DMS153 treated with DMSO at 0.1 percent for 48 hours (cell line): Measurements from ENCODE around the gene KDM4B.
"Not testable (repeated sequence)": the region's sequence is repeated elsewhere in the genome, so short reads cannot be mapped to it uniquely, and the experiment has no call there.

Source experiments
- DNase-seq: peaks from one replicate; lab custom pipeline; 2025; ENCODE audit not compliant: unreplicated experiment; lab: John Stamatoyannopoulos, UW

KDM4B gene

DNA sequence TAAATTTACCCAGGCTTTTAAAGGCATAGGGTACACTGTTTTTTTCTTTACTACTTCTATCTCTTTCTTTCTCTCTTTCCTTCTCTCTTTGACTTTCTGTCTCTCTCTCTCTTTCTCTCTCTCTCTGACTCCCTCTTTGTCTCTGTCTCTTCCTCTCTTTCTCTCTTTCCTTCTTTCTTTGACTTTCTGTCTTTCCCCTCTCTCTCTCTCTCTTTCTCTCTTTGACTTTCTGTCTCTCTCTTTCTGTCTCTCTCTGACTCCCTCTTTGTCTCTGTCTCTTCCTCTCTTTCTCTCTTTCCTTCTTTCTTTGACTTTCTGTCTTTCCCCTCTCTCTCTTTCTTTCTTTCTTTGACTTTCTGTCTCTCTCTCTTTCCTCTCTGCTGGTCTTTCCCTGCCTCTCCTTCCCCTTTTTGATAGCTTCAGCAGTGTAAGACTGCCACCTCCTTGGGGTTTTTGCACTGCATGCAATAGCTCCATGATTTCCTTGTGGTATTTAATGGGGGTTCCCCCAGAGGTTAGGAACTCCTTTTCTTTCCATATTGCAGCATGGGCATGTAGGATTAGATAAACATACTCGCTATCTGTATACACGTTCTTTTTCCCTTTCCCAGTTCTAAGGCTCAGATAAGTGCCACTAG lies 191.4 kb downstream of the KDM4B start:
- not testable (repeated sequence) for DNase-seq

DNA sequence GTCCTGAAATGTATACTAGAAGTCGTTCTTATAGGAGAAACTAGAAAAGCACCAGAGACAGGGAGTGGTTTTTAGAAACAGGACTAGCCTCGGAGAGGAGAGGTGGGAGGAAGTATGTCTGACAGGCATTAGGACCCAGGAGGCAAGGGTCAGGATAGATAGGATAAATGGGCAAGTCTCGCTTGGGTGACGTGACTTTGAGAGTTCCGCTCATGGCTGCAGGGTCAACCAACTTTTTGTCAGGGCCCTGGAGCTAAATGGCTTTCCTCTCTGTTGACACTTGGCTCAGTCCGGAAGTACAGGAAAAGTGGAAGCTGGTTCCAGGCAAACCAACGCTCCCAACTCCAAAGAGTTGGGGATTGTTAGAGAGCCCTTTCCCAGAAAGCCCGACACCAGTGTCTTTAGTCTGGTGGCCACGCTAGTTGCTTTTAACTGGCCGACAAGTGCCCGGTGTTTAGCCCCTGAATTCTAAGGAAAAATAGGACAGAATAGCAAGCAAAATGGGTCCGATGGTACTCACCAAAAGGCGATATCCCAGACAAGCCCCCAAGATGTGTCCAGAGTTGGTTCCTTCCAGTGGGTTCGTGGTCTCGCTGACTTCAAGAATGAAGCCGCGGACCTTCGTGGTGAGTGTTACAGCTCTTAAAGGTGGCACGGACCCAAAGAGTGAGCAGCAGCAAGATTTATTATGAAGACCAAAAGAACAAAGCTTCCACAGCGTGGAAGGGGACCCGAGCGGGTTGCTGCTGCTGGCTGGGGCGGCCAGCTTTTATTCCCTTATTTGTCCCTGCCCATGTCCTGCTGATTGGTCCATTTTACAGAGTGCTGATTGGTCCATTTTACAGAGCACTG lies 196.2 kb downstream of the KDM4B start:
- DNase-seq: not testable (repeated sequence)

DNA sequence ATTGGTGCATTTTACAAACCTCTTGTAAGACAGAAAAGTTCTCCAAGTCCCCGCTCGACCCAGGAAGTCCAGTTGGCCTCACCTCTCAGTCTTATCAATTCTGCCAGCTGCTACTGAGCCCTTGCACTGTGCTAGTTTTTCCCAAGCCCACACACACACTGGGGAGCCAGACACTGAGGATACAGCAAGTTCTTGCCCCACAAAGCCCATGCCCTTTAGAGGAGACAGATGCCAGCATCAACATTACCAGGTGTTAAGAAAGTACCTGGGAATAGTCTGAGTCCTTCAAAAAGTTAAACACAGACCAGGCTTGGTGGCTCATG lies 196.7 kb downstream of the KDM4B start:
- DNase-seq: no peak

DNA sequence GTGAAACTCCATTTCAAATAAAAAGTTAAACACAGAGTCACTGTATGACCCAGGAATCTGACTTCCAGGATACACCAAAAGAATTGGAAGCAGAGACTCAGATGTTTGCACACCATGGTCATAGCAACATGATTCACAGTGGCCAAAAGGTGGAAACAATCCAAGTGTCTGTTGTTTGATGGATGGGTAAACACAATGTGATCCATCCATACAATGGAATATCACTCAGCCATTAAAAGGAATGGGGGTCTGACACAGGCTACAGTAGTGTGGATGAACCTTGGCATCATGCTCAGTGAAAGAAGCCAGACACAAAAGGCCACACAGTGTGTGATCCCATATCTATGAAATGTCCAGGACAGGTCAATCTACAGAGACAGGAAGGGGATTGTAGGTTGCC lies 197.3 kb downstream of the KDM4B start:
- DNase-seq: no peak

DNA sequence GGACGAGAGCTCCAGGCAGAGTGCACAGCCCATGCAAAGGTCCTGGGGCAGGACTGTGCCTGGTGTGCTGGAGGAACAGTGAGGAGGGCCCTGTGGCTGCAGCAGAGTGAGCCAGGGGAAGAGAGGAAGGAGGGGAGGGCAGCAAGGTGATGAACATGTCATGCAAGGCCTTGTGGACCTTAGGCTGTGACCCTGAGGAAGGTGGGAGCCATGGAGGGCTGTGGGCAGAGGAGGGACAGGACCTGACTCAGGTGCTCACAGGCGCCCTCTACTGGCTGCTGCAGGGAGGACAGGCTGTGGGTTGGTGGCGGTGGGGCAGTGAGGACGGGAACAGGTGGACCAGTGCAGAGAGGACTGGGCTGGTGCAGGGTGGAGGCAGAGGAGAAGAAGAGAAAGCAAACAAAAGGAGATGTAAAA lies 201.4 kb downstream of the KDM4B start:
- no peak for DNase-seq

DNA sequence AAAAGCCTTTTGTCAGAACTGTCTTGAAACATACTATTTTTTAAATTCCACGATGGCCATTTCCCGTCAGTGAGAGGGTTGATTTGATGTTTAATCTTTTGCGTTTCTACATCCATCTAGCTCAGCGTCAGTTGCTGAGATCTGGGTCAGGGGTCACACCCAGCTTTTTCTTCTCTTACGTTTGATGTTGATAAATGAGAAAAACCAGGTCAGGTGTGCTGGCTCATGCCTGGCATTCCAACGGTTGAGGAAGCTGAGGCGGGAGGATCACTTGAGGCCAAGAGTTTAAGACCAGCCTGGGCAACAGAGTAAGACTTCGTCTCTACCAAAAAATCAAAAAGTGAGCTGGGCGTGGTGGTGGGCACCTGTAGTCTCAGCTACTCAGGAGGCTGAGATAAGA lies 202.8 kb downstream of the KDM4B start:
- no peak for DNase-seq

DNA sequence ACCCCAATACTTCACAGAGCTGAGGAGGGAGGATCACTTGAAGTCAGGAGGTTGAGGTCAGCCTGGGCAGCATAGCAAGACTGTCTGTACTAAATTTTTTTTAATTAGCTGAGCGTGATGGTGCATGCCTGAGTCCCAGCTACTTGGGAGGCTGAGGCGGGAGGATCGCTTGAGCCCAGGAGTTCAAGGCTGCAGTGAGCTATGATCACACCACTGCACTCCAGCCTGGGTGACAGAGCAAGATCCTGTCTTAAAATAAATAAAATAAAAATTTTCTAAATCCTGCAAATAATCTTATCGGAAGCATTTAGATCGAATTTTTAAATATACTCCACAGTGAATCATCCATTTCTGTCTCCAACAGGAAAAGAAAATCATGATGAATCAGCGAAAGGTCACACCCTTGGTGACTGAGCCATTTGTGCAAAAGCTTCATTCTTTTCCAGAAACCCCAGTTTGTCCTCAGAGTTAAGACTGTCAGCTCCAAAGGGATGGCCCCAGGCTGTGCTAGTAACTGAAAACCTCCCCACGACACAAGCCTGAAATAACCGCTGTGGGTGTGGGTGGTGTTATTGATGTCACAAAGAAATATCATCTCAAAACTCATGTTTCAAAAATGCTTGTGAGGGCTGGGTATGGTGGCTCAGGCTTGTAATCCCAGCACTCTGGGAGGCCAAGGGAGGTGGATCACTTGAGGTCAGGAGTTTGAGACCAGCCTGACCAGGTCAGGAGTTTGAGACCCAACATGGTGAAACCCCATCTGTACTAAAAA lies 204.1 kb downstream of the KDM4B start:
- no peak for DNase-seq

DNA sequence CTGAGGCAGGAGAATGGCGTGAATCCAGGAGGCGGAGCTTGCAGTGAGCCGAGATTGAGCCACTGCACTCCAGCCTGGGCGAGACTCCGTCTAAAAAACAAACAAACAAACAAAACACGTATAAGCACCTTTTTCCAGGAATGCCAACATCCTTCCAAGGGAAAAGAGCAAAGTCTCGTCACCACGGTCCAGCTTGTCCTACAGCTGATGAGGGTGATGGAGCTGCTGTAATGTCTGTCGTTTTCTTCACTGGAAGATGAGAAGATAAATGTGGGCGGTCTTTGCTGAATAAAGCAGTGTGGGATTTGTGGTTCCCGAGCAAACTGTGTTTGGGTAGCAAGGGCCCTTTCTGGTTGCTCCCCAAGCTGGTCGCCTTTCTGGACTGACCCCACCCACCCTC lies 205.1 kb downstream of the KDM4B start:
- DNase-seq: no peak

DNA sequence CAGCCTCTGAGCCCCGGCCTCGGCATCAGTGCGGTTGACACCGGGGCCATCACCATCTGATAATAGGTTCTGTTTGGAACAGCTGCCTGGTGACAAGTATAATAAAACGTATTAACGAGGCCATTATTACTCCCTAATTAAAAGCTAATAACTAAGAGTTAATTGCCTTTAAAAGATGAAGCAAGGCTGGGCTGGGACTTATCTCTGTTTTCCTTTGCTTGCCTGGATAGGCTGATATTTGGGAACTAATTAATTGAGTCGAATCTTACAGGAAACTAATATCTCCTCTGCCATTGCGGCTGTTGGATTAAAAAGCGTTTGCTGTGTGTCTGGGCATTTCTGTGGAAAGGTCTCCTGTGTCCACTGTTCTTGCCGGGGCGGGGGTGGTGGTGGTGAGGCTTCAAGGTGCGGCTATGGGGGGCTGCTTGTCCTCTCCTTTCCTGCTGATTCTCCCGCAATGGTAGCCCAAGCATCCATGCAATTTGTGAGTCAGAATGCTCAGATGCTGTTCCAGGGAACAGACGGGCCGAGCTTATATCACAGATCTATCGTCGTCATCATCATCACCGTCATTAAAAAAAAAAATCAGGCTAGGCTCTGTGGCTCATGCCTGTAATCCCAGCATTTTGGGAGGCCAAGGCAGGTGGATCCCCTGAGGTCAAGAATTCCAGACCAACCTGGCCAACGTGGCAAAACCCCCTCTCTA lies 209.0 kb downstream of the KDM4B start:
- DNase-seq: no peak

DNA sequence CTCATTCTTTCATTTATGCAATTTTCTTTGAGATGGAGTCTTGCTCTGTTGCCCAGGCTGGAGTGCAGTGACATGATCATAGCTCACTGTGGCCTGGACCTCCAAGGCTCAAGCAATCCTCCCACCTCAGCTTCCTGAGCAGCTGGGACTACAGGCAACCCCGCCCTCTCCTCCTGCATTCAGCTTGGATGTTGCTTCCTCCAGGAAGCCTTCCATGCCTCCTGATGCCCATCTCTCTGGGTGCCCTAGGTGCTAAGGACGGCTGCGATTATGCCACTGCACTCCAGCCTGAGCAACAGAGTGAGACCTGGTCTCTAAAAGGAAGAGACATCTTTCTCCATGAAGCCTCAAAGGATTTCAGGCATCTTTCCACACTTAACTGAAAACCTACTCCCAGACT lies 209.9 kb downstream of the KDM4B start:
- DNase-seq: no peak

DNA sequence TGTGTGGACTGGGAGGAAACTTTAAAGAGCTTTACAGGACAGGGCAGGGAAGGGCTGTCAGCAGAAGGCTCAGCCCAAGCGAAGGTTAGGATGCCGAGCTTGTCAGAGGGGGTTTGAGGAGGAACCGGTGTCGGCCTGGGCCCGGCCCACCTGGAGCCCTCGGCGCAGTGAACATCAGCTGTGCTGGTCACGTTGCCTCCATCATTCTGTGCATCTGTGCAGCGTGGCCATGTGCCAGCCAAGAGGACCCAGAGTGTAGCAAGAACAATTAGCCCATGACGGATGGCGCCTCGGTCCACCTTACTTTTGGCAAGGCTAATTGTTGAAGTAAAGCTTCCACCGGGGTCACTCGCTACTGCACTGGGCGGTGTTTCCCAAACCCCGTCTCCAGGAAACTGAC lies 210.3 kb downstream of the KDM4B start:
- DNase-seq: no peak

DNA sequence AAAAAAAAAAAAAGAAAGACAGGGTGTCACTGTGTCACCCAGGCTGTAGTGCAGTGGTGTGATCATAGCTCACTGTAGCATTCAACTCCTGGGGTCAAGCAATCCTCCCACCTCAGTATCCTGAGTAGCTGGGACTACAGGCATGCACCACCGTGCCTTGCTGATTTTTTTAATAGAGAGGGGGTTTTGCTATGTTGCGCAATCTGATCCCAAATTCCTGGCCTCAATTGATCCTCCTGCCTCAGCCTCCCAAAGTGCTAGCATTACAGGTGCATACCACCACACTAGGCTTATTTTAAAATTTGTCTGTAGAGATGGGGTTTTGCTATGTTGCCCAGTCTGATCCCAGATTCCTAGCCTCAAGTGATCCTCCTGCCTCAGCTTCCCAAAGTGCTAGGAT lies 212.4 kb downstream of the KDM4B start:
- no peak for DNase-seq

DNA sequence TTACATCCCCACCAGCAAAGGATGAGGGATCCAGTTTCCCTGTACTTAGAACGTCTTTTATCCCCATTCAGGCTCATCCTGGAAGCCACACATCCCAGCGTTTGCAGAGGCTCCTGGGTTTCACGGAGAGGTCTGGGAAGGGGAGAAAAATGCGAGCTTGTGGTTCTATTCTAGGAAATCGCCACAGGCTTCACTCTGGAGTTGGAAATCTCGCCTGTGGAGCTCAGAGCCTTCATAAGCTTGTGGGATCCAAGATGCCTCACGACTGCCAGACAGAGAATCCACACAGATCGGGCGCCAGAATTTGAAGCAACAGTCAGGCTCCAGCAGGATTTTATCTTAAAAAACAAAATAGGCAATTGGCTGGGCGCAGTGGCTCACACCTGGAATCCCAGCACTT lies 213.8 kb downstream of the KDM4B start:
- no peak for DNase-seq

DNA sequence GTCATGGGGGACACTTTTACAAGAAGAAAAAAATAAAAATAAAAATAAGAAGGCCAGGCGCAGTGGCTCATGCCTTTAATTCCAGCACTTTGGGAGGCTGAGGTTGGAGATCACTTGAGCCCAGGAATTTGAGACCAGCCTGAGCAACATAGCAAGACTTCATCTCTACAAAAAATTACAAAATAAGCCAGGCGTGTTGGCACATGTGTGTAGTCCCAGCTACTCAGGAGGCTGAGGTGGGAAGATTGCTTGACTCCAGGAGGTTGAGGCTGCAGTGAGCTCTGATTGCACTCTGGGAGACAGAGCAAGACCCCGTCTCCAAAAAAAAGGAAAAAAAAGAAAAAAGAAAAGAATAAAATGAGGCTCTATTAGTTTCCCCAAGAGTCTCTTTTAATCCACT lies 214.7 kb downstream of the KDM4B start:
- no peak for DNase-seq

DNA sequence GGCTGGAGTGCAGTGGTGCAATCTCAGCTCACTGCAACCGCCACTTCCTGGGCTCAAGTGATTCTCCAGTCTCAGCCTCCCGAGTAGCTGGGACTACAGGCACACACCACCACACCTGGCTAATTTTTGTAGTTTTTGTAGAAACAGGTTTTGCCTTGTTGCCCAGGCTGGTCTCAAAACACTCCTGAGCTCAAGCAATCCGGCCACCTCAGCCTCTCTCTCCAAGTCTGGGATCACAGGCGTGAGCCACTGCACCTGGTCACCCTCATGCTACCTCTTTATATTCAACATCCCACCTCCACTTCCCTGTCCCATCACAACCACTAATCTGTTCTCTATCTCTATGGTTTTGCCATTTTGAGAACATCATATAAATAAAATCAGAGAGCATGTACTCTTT lies 216.0 kb downstream of the KDM4B start:
- no peak for DNase-seq

DNA sequence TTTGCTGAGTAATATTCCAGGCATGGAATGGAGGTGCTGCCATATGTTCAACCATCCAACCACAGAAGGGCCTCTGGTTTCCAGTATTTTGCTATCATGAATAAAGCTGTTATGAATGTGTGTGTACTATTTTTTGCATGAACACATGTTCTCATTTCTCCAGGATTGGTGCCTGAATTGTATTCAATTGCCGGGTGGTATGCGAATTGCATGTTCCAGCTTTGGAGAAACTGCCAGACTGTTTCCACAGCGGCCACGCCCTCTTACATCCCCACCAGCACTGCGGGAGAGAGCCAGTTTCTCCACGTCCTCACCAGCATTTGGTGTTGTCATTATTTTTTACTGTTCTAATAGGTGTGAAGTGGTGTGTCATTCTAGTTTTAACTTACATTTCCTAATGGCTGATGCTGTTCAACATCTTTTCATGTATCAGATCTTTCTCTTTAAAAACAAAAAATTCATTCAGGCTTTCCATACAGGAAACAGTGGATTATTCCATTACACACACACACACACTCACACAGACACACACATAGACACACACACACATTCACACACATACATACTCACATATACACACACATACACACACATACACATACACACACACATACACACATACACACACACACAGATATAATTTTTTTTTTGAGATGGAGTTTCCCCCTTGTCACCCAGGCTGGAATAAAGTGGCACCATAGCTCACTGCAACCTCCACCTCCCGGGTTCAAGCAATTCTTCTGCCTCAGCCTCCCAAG lies 217.6 kb downstream of the KDM4B start:
- DNase-seq: no peak

DNA sequence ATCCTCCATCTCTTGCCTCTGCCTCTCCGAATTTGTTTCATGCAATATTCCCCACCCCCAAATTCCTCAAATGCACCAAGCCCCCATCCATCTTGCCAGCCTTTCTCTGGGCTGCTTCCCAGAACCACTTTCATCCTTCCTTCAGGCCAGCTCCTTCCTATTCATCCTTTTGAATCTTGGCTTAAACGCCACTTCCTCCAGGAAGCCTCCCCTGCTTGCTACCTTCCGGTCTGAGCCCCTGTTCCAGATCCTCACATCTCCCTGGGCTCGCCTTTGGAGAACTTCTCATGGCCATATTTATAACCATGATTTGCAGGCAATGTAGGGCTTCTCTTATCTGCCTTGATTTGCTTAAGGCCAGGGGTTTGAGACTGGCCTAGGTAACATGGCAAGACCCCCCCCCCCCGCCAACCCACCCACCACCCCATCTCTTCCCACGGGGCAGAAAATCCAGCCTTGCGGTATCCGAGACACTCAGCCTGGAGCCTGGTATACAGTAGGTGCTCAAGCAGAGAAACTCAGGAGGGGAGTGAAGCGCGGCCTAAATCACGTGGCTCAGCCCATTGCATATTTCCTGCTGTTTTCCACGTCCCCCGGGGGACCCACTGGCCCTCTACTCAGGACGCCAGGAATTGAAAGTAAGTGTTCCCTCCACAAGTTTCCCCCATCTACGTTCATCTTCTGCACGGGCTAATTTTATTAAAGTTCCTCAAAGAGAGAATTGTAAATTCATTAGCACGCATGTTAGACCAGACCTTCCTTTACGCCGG lies 219.8 kb downstream of the KDM4B start:
- DNase-seq: no peak

DNA sequence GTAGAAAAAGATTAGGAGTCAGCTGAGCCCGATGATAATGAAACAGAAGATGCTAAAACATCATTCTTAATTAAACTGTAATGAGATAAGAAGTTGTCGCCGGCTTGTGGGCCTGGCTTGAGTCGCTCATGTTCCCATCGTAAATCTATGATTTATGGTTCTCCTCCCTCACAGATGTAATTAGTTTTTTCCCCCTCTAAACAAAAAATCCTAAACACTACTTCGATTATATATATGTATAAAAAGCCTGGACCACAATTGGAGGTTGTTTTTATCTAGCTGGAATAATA lies 220.3 kb downstream of the KDM4B start:
- no peak for DNase-seq

DNA sequence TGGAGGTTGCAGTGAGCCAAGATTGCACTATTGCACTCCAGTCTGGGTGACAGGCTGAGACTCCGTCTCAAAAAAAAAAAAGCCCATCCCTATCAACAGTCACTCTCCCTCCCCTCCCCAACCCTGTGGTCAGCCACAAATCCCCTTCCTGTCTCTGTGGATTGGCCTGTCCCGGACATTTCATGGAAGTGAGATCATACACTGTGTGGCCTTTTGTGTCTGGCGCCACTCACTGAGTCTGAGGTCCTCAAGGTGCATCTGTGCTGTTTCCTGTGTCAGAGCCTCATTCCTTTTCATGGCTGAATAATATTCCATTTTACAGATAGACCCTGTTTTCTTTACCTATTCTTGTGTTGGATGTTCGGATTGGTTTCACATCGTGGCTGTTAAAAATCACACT lies 222.2 kb downstream of the KDM4B start:
- no peak for DNase-seq

DNA sequence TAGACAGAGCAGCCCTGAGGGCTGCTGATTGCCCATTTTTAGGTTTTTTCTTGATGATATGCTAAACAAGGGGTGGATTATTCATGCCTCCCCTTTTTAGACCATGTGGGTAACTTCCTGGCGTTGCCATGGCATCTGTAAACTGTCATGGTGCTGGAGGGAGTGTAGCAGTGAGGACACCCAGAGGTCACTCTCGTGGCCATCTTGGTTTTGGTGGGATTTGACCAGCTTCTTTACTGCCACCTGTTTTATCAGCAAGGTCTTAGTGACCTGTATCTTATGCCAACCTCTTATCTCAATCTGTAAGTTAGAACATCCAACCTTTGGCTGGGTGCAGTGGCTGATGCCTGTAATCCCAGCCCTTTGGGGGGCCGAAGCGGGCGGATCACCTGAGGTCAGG lies 223.7 kb downstream of the KDM4B start:
- no peak for DNase-seq
